HUES6 (cell line): ENCODE results near the gene TERB2.
"Not testable (repeated sequence)": the region's sequence is repeated elsewhere in the genome, so short reads cannot be mapped to it uniquely, and the experiment has no call there.

Experiments
- H3K27ac ChIP-seq: 2 replicates; pipeline ENCODE4 v1.7.0; 2013; ENCODE audit warnings: low read depth, mild to moderate bottlenecking, low read length, inconsistent platforms
- H3K27me3 ChIP-seq: 2 replicates; pipeline ENCODE4 v1.6.1; 2013; ENCODE audit warnings: low read length; ENCODE audit not compliant: control insufficient read depth, insufficient read depth
- H3K36me3 ChIP-seq: 2 replicates; pipeline ENCODE4 v1.6.1; 2013; ENCODE audit warnings: low read length; ENCODE audit not compliant: control insufficient read depth, insufficient read depth
- H3K4me1 ChIP-seq: 2 replicates; pipeline ENCODE4 v1.6.1; 2013; ENCODE audit warnings: low read length; ENCODE audit not compliant: control insufficient read depth, insufficient read depth
- H3K4me3 ChIP-seq: 2 replicates; pipeline ENCODE4 v1.5.1; 2013; ENCODE audit warnings: low read depth, low read length
- H3K9ac ChIP-seq: one replicate; pipeline ENCODE4 v1.6.1; 2013; ENCODE audit warnings: mild to moderate bottlenecking, low read length
- H3K9me3 ChIP-seq: 2 replicates; pipeline ENCODE4 v1.6.1; 2013; ENCODE audit warnings: low read depth, low read length; ENCODE audit not compliant: control insufficient read depth, insufficient read depth

The TERB2 gene

DNA sequence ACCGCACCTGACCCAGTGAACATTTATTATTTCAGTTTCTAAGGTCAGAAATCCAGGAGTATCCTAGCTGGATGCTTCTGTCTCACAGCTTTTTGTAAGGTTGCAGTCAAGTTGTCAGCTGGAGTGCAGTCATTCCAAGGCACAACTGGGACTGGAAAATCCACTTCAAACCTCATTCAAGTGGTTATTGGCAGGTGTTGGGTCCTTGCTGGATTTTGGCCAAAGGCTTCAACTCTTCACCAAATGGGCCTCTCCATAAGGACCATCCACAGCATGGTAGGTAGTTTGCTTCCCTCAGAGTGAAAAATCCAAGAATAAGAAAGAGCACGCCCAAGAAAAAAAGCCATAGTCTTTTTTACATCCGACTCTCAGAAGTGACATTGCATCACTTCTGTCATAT, 19.7 kb downstream of the TERB2 start:
- H3K27ac ChIP-seq, H3K4me3 ChIP-seq, H3K9me3 ChIP-seq, H3K9ac ChIP-seq, H3K36me3 ChIP-seq, H3K4me1 ChIP-seq, H3K27me3 ChIP-seq: not testable (repeated sequence)

DNA sequence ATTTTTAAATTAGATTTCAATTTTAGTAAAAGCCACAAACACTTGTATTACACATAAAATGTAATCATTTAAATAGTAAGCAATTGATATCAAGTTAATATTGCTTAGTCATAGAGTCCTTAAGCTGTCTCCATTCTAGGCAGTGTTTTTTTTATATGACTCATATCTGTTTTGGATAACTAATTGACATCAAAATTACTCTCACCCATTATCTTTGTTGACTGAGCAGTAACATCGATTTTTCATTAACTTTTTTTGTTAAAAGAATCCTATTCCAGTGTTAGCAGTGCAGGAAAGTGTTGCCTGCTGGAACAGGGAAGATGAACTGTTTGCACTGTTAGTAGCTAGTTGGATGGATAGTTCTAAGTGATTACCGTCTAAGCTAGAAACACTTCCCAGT, 21.3 kb downstream of the TERB2 start:
- H3K9me3 ChIP-seq, H3K4me3 ChIP-seq, H3K4me1 ChIP-seq, H3K27me3 ChIP-seq, H3K36me3 ChIP-seq, H3K27ac ChIP-seq, H3K9ac ChIP-seq: not testable (repeated sequence)

DNA sequence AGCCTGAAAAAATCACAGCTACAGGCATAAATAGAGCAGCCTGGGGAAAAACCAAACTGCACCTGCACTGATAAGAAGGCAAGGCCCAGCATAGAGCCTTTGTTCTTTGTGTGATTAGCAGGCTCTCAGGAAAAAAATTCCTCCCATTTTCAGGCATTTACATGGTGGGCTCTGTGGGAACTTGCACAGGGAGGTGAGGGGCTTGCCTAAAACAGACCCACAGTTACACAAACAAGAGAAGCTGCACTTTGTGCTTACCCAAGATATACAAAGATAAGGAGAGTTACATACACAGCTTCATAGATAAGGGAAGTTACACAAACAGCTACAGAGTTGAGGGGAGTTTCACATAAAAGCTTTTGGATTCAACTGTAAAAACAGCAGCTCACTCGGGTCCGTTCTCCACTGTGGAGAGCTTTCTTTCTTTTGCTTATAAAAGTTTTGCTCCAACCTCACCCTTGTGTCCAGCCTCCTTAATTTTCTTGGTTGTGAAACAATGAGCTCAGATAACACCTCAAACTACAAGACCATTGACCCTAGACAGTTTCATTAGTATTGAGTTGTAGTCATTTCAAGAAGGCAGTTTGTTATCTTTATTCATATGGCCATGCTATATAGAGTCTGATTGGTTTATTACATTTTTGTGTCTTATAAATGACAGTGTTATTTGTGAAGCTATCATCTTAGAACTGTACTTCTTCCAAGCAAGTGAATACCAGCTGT, 23.3 kb downstream of the TERB2 start:
- H3K27ac ChIP-seq, H3K9me3 ChIP-seq, H3K4me1 ChIP-seq, H3K4me3 ChIP-seq, H3K9ac ChIP-seq, H3K27me3 ChIP-seq, H3K36me3 ChIP-seq: not testable (repeated sequence)

DNA sequence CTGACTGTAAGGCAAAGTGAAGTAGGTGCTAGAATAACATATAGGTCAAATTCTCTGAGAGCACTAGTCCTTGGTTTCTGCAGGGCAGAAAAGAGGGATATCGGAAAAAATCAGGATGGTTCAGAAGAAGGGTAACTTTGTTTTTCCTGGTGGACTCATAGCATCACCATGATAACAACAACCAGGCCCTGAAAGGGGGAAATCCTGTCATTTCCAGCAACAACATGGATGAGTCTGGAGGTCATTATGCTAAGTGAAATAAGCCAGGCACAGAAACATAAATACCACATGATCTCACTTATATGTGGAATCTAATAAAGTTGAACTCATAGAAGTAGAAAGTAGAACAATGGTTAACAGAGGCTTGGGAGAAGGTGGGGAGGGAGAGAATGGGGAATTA, 27.7 kb downstream of the TERB2 start:
- not testable (repeated sequence) for H3K27ac ChIP-seq, H3K9me3 ChIP-seq, H3K4me1 ChIP-seq

GRCh38 chr15:44986346-44987055, 30.0 kb downstream of the TERB2 start:
- H3K9ac ChIP-seq, H3K27ac ChIP-seq, H3K9me3 ChIP-seq, H3K4me3 ChIP-seq, H3K27me3 ChIP-seq, H3K4me1 ChIP-seq, H3K36me3 ChIP-seq: not testable (repeated sequence)

More for the DNA sequence above, 27.7 kb downstream of the TERB2 start:
- not testable (repeated sequence) for H3K4me3 ChIP-seq, H3K9ac ChIP-seq, H3K36me3 ChIP-seq, H3K27me3 ChIP-seq

GRCh38 chr15:44987711-44988110, 31.2 kb downstream of the TERB2 start:
- not testable (repeated sequence) for H3K27me3 ChIP-seq, H3K4me3 ChIP-seq, H3K9ac ChIP-seq, H3K4me1 ChIP-seq, H3K27ac ChIP-seq, H3K36me3 ChIP-seq, H3K9me3 ChIP-seq

- not testable (repeated sequence) for H3K27me3 ChIP-seq, H3K9ac ChIP-seq, H3K9me3 ChIP-seq, H3K27ac ChIP-seq, H3K4me3 ChIP-seq, H3K36me3 ChIP-seq, H3K4me1 ChIP-seq
Measured at GRCh38 chr15:44988184-44988869, 31.8 kb downstream of the TERB2 start.

DNA sequence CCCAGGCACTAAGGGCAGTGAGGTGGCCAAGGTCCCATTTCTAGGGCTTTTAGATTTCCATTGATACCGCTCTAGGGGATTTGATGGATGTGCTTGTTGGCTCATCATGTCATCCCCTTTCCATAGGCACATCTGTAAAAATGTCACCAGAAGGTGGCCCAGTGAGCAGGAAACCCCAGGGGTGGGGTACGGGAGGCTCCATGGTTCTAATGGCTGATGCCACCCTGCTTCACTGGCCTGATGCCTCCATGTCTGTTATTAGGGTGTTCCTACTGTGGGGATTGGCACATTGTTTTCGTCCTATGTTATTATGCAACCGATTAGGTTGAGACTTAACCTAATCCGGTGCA, 32.4 kb downstream of the TERB2 start:
- H3K9ac ChIP-seq, H3K9me3 ChIP-seq, H3K27ac ChIP-seq, H3K4me3 ChIP-seq, H3K4me1 ChIP-seq, H3K36me3 ChIP-seq, H3K27me3 ChIP-seq: not testable (repeated sequence)

DNA sequence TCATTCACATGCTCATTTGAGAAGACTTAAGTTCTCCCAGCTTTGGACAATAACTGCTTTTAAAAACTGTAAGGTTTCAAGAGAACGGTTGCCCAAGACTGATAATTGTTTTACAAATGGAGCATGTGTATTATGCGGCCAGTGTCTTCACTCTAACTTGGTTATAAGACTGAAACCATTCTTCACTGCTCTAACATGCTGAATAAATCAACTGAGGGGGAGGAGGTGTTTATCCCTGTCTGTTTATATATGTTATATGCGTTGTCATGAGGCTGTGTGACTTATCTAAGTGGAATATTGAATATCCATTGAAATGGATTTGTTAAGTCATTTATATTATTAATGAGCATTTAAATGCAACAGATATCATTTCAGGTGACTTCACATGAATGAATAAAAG, 41.1 kb downstream of the TERB2 start:
- not testable (repeated sequence) for H3K9ac ChIP-seq, H3K27ac ChIP-seq, H3K9me3 ChIP-seq, H3K4me1 ChIP-seq, H3K27me3 ChIP-seq, H3K36me3 ChIP-seq, H3K4me3 ChIP-seq

DNA sequence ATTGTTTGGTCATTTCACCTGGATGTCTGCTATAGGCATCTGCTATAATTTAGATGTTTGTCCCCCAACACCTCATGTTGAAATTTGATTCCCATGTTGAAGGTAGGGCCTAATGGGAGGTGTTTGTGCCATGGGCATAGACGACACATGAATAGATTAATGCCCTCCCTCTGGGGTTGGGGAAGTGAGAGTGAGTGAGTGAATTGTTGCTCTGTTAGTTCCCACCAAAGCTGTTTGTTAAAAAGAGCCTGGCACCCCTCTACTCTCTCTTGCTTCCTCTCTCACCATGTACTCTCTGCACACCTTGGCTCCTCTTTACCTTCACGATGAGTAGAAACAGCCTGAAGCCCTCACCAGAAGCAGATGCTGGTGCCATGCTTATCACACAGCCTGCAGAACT, 42.6 kb downstream of the TERB2 start:
- Histone ChIP-seq H3K9ac (no peak overlapping the region), H3K27ac (no peak overlapping the region), H3K27me3 (no peaks in the 10 kb centered on the region), H3K36me3 (no peaks in the 10 kb centered on the region), H3K4me3 (no peak overlapping the region), H3K4me1 (no peaks in the 10 kb centered on the region), H3K9me3 (no peaks in the 10 kb centered on the region)

DNA sequence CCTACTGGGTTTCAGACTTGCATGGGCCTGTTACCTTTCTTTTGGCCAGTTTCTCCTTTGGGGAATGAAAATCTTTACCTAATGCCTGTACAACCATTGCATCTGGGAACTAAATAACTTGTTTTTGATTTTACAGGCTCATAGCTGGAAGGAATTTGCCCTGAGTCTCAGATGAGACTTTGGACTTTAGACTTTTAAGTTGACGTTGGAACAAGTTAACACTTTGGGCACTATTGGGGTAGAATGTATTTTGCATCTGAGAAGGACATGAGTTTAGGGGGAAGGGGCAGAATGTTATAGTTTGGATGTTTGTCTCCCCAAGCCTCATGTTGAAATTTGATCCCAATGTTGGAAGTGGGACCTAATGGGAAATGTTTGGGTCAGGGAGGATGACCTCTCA, 44.7 kb downstream of the TERB2 start:
- H3K9ac ChIP-seq, H3K27me3 ChIP-seq, H3K4me3 ChIP-seq, H3K36me3 ChIP-seq, H3K27ac ChIP-seq, H3K4me1 ChIP-seq, H3K9me3 ChIP-seq: not testable (repeated sequence)
